GM21423 (cell line): ENCODE data around the gene AP3B1.
A peak's percentile ranks its signal among the peaks of the same experiment; 100 is the strongest.

Source experiments
- ATAC-seq: cut with Tn5 transposase; IDR thresholded peaks from one replicate; pipeline ENCODE4 v1.9.1; 2021; ENCODE audit warnings: mild to moderate bottlenecking, moderate library complexity; ENCODE audit not compliant: unreplicated experiment

The AP3B1 gene

GRCh38 chr5:78162253-78162862 lies 132.1 kb downstream of the AP3B1 start:
- ATAC-seq, result no peak

GRCh38 chr5:78157001-78157400 lies 137.5 kb downstream of the AP3B1 start:
- ATAC-seq, result no peak

GRCh38 chr5:78151594-78152271 lies 142.8 kb downstream of the AP3B1 start:
- no peak for ATAC-seq

GRCh38 chr5:78137290-78137689 lies 157.2 kb downstream of the AP3B1 start:
- no peak for ATAC-seq

- no peak for ATAC-seq
Observed at GRCh38 chr5:78133423-78133822, 161.1 kb downstream of the AP3B1 start.

GRCh38 chr5:78132507-78132906 lies 162.0 kb downstream of the AP3B1 start:
- ATAC-seq, result no peak

- ATAC-seq, result no peak
Observed at GRCh38 chr5:78129597-78129996, 164.9 kb downstream of the AP3B1 start.

GRCh38 chr5:78127875-78128274 lies 166.6 kb downstream of the AP3B1 start:
- ATAC-seq, result no peak

- ATAC-seq, result no peak
Observed at GRCh38 chr5:78126536-78126935, 168.0 kb downstream of the AP3B1 start.

GRCh38 chr5:78116167-78116566 lies 178.3 kb downstream of the AP3B1 start:
- no peak for ATAC-seq

GRCh38 chr5:78113689-78114264 lies 180.7 kb downstream of the AP3B1 start:
- no peak for ATAC-seq

- ATAC-seq, result no peak
Observed at GRCh38 chr5:78112931-78113330, 181.6 kb downstream of the AP3B1 start.

- ATAC-seq, result peak; percentile 58
Observed at GRCh38 chr5:78109891-78110324, 184.6 kb downstream of the AP3B1 start.

- ATAC-seq, result no peak
Observed at GRCh38 chr5:78108564-78108963, 185.9 kb downstream of the AP3B1 start.

GRCh38 chr5:78103232-78103918 lies 191.1 kb downstream of the AP3B1 start:
- no peak for ATAC-seq

- no peak for ATAC-seq
Observed at GRCh38 chr5:78102500-78102899, 192.0 kb downstream of the AP3B1 start.

- no peak for ATAC-seq
Observed at GRCh38 chr5:78095125-78095524, 199.4 kb downstream of the AP3B1 start.

GRCh38 chr5:78090002-78090401 lies 204.5 kb downstream of the AP3B1 start:
- ATAC-seq, result no peak

- ATAC-seq, result no peak
Observed at GRCh38 chr5:78078858-78079257, 215.6 kb downstream of the AP3B1 start.

- no peak for ATAC-seq
Observed at GRCh38 chr5:78077369-78078068, 217.0 kb downstream of the AP3B1 start.

GRCh38 chr5:78076351-78076750 lies 218.1 kb downstream of the AP3B1 start:
- no peak for ATAC-seq
